ENCODE measurements around the gene HPS4.

The HPS4 gene

GRCh38 chr22:26499188-26499703, 15.7 kb upstream of the HPS4 start:
- DNase-seq = no peak
- ChIA-PET POLR2A (interaction anchor here (0.5 to 2.7 kb wide), 2 partner anchors 15 to 1439 kb away, joined by 3 to 8 read pairs; partner anchors contain the start of genes HPS4 and SRRD), CTCF (interaction anchor here (1.2 to 1.8 kb wide), 2 partner anchors 12 to 144 kb away, joined by 3 to 4 read pairs; no protein-coding TSS in a partner anchor)
- Histone ChIP-seq H3K4me3 (ENCODE audit: control insufficient read depth in 1 of 7, extremely low read depth in 1 of 7, insufficient read depth in 4 of 7, low read depth in 2 of 7, low read length in 6 of 7) (no peak overlapping the region), H3K27ac (ENCODE audit: insufficient read depth in 1 of 2, low read depth in 1 of 2, low read length in 2 of 2, poor library complexity in 1 of 2, severe bottlenecking in 2 of 2) (no peak overlapping the region), H3K4me1 (ENCODE audit: control extremely low read depth in 1 of 4, control insufficient read depth in 4 of 4, insufficient read depth in 4 of 4, low read length in 3 of 4) (peaks cover 11 to 20% (median 19%) of the 10 kb centered on the region in 4 experiments), H3K36me3 (ENCODE audit: control insufficient read depth in 4 of 4, insufficient read depth in 4 of 4, low read length in 3 of 4) (peaks cover 38 to 76% (median 64%) of the 10 kb centered on the region in 4 experiments), H3K9me3 (ENCODE audit: control extremely low read depth in 1 of 5, control insufficient read depth in 4 of 5, insufficient read depth in 2 of 5, low read depth in 1 of 5, low read length in 4 of 5) (no peaks in the 10 kb centered on the region), H3K27me3 (replicated peaks in 2 of 5; ENCODE audit: control insufficient read depth in 4 of 5, insufficient read depth in 5 of 5, low read length in 4 of 5) (no peaks in the 10 kb centered on the region)
- WGBS (ENCODE audit: insufficient coverage) = 90% methylated on average over 24 of the region's 25 CpGs

- H3K4me3 ChIP-seq (ENCODE audit: control insufficient read depth in 1 of 7, extremely low read depth in 1 of 7, insufficient read depth in 4 of 7, low read depth in 2 of 7, low read length in 6 of 7) = no peak overlapping the region
- H3K9me3 ChIP-seq (ENCODE audit: control extremely low read depth in 1 of 5, control insufficient read depth in 4 of 5, insufficient read depth in 2 of 5, low read depth in 1 of 5, low read length in 4 of 5) = no peaks in the 10 kb centered on the region
- no peaks in the 10 kb centered on the region for H3K27me3 ChIP-seq (replicated peaks in 2 of 5; ENCODE audit: control insufficient read depth in 4 of 5, insufficient read depth in 5 of 5, low read length in 4 of 5)
- H3K4me1 ChIP-seq (ENCODE audit: control extremely low read depth in 1 of 4, control insufficient read depth in 4 of 4, insufficient read depth in 4 of 4, low read length in 3 of 4) = no peaks in the 10 kb centered on the region
- ChIA-PET POLR2A (interaction anchor here (2.7 kb wide), 1 partner anchor 13 kb away, joined by 8 read pairs; the partner anchor contains the start of genes HPS4 and SRRD), CTCF (interaction anchor here (1.3 kb wide), 1 partner anchor 170 kb away, joined by 3 read pairs; no protein-coding TSS in a partner anchor)
- no peak for DNase-seq
- WGBS (ENCODE audit: insufficient coverage) = no CpG with 5 or more reads among the region's 4 CpGs
- no peak overlapping the region for H3K27ac ChIP-seq (ENCODE audit: insufficient read depth in 1 of 2, low read depth in 1 of 2, low read length in 2 of 2, poor library complexity in 1 of 2, severe bottlenecking in 2 of 2)
- peaks cover 43 to 81% (median 71%) of the 10 kb centered on the region in 4 experiments for H3K36me3 ChIP-seq (ENCODE audit: control insufficient read depth in 4 of 4, insufficient read depth in 4 of 4, low read length in 3 of 4)
These were observed 12.9 kb upstream of the HPS4 start for GRCh38 chr22:26496456-26496855.

- Histone ChIP-seq H3K4me3 (ENCODE audit: control insufficient read depth in 1 of 7, extremely low read depth in 1 of 7, insufficient read depth in 4 of 7, low read depth in 2 of 7, low read length in 6 of 7) (no peak overlapping the region), H3K4me1 (ENCODE audit: control extremely low read depth in 1 of 4, control insufficient read depth in 4 of 4, insufficient read depth in 4 of 4, low read length in 3 of 4) (no peaks in the 10 kb centered on the region), H3K27ac (ENCODE audit: insufficient read depth in 1 of 2, low read depth in 1 of 2, low read length in 2 of 2, poor library complexity in 1 of 2, severe bottlenecking in 2 of 2) (no peak overlapping the region), H3K9me3 (ENCODE audit: control extremely low read depth in 1 of 5, control insufficient read depth in 4 of 5, insufficient read depth in 2 of 5, low read depth in 1 of 5, low read length in 4 of 5) (no peaks in the 10 kb centered on the region), H3K27me3 (replicated peaks in 2 of 5; ENCODE audit: control insufficient read depth in 4 of 5, insufficient read depth in 5 of 5, low read length in 4 of 5) (no peaks in the 10 kb centered on the region), H3K36me3 (ENCODE audit: control insufficient read depth in 4 of 4, insufficient read depth in 4 of 4, low read length in 3 of 4) (peaks cover 49 to 85% (median 69%) of the 10 kb centered on the region in 4 experiments)
- no peak for DNase-seq
- POLR2A ChIA-PET = no interaction called here
- CTCF ChIA-PET = interaction anchor here (1.6 to 2.0 kb wide), 2 partner anchors 8 to 10 kb away, joined by 11 read pairs; partner anchors contain the start of genes HPS4 and SRRD
These were observed 10.9 kb upstream of the HPS4 start for GRCh38 chr22:26494506-26494905.

DNA sequence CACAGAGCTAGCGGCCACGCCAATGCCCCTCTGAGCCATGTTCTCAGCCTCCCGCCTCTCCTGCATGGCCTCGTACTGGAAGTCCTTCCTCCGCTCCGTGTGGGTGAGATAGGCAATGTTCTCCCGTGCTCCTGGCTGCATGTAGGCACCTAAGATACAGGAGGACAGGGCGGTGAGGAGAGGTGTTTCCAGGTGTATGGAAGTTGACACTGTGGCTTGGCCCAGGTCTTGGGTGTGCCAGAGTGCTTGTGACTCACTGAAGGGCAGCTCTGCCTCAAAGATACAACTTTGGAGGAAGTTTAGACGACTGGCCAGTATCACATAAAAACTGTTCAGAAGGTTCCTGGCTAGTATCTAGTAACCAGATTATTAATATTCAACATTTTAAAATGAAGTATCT, 8.6 kb upstream of the HPS4 start:
- H3K27ac ChIP-seq (ENCODE audit: insufficient read depth in 1 of 2, low read depth in 1 of 2, low read length in 2 of 2, poor library complexity in 1 of 2, severe bottlenecking in 2 of 2) = no peak overlapping the region
- peaks cover 48 to 93% (median 70%) of the 10 kb centered on the region in 4 experiments for H3K36me3 ChIP-seq (ENCODE audit: control insufficient read depth in 4 of 4, insufficient read depth in 4 of 4, low read length in 3 of 4)
- no peak for DNase-seq
- CTCF ChIA-PET = interaction anchor here (1.0 to 2.7 kb wide), 5 partner anchors 9 to 174 kb away, joined by 3 to 19 read pairs (median 6); partner anchors contain the start of genes HPS4 and SRRD
- no peaks in the 10 kb centered on the region for H3K9me3 ChIP-seq (ENCODE audit: control extremely low read depth in 1 of 5, control insufficient read depth in 4 of 5, insufficient read depth in 2 of 5, low read depth in 1 of 5, low read length in 4 of 5)
- POLR2A ChIA-PET = interaction anchor here (0.7 to 1.5 kb wide), 3 partner anchors 9 to 13 kb away, joined by 3 to 4 read pairs (median 4); partner anchors contain the start of genes HPS4 and SRRD
- no peaks in the 10 kb centered on the region for H3K27me3 ChIP-seq (replicated peaks in 2 of 5; ENCODE audit: control insufficient read depth in 4 of 5, insufficient read depth in 5 of 5, low read length in 4 of 5)
- H3K4me1 ChIP-seq (ENCODE audit: control extremely low read depth in 1 of 4, control insufficient read depth in 4 of 4, insufficient read depth in 4 of 4, low read length in 3 of 4) = no peaks in the 10 kb centered on the region
- 99% methylated on average over 7 of the region's 9 CpGs for WGBS (ENCODE audit: insufficient coverage)
- H3K4me3 ChIP-seq (ENCODE audit: control insufficient read depth in 1 of 7, extremely low read depth in 1 of 7, insufficient read depth in 4 of 7, low read depth in 2 of 7, low read length in 6 of 7) = no peak overlapping the region

GRCh38 chr22:26489447-26490036, 6.0 kb upstream of the HPS4 start:
- H3K27ac ChIP-seq (ENCODE audit: insufficient read depth in 1 of 2, low read depth in 1 of 2, low read length in 2 of 2, poor library complexity in 1 of 2, severe bottlenecking in 2 of 2) = no peak overlapping the region
- 77% methylated on average over 2 of the region's 4 CpGs for WGBS (ENCODE audit: insufficient coverage)
- DNase-seq = no peak
- H3K27me3 ChIP-seq (replicated peaks in 2 of 5; ENCODE audit: control insufficient read depth in 4 of 5, insufficient read depth in 5 of 5, low read length in 4 of 5) = no peaks in the 10 kb centered on the region
- no peak overlapping the region for H3K4me3 ChIP-seq (ENCODE audit: control insufficient read depth in 1 of 7, extremely low read depth in 1 of 7, insufficient read depth in 4 of 7, low read depth in 2 of 7, low read length in 6 of 7)
- POLR2A ChIA-PET = no interaction called here
- peaks cover 29 to 80% (median 51%) of the 10 kb centered on the region in 4 experiments for H3K36me3 ChIP-seq (ENCODE audit: control insufficient read depth in 4 of 4, insufficient read depth in 4 of 4, low read length in 3 of 4)
- peaks cover 5 to 13% (median 9%) of the 10 kb centered on the region in 4 experiments for H3K4me1 ChIP-seq (ENCODE audit: control extremely low read depth in 1 of 4, control insufficient read depth in 4 of 4, insufficient read depth in 4 of 4, low read length in 3 of 4)
- H3K9me3 ChIP-seq (ENCODE audit: control extremely low read depth in 1 of 5, control insufficient read depth in 4 of 5, insufficient read depth in 2 of 5, low read depth in 1 of 5, low read length in 4 of 5) = no peaks in the 10 kb centered on the region
- CTCF ChIA-PET = interaction anchor here (1.0 kb wide), 1 partner anchor 14 kb away, joined by 3 read pairs; no protein-coding TSS in a partner anchor

DNA sequence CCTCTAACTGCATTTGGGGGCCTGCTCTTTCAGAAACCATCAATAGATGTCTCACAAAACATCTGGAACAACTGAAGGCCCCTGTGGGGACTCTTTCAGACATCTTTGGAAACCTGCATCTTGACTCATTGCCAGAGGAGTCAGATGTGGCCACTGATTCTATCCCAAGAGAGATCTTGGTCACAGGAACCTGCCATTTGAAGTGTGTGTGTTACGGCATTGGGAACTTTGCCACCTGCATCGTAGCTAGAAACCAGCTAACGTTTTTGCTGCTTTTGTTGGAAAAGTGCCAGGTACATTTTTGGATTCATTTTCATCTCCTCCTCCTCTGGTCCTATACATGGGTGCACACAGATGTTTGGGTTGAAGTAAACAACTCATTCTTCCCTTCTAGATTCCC, 4.4 kb upstream of the HPS4 start:
- no peak for DNase-seq
- POLR2A ChIA-PET = no interaction called here
- no peaks in the 10 kb centered on the region for H3K27me3 ChIP-seq (replicated peaks in 2 of 5; ENCODE audit: control insufficient read depth in 4 of 5, insufficient read depth in 5 of 5, low read length in 4 of 5)
- H3K27ac ChIP-seq (ENCODE audit: insufficient read depth in 1 of 2, low read depth in 1 of 2, low read length in 2 of 2, poor library complexity in 1 of 2, severe bottlenecking in 2 of 2) = no peak overlapping the region
- H3K4me3 ChIP-seq (ENCODE audit: control insufficient read depth in 1 of 7, extremely low read depth in 1 of 7, insufficient read depth in 4 of 7, low read depth in 2 of 7, low read length in 6 of 7) = no peak overlapping the region
- 80% methylated on average over 3 of the region's 3 CpGs for WGBS (ENCODE audit: insufficient coverage)
- no peaks in the 10 kb centered on the region for H3K9me3 ChIP-seq (ENCODE audit: control extremely low read depth in 1 of 5, control insufficient read depth in 4 of 5, insufficient read depth in 2 of 5, low read depth in 1 of 5, low read length in 4 of 5)
- CTCF ChIA-PET = no interaction called here
- peaks cover 11 to 20% (median 16%) of the 10 kb centered on the region in 4 experiments for H3K4me1 ChIP-seq (ENCODE audit: control extremely low read depth in 1 of 4, control insufficient read depth in 4 of 4, insufficient read depth in 4 of 4, low read length in 3 of 4)
- H3K36me3 ChIP-seq (ENCODE audit: control insufficient read depth in 4 of 4, insufficient read depth in 4 of 4, low read length in 3 of 4) = peaks cover 15 to 66% (median 39%) of the 10 kb centered on the region in 4 experiments

DNA sequence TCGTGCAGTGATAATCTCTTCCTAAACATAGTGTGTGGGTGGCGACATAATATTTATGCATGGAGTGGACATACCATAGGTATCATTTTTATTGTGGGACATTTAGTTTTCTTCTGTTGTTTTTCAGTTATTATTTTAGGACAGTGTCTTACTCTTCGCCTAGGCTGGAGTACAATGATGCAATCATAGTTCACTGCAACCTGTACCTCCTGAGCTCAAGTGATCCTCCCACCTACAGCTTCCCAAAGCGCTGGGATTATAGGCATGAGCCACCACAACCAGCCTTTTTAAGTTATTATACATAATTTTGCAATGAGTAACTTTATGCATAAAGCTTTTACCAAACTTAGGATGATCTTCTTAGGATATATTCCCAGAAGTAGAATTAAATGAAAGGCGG, 2.8 kb upstream of the HPS4 start:
- POLR2A ChIA-PET = no interaction called here
- no peak overlapping the region for H3K4me3 ChIP-seq (ENCODE audit: control insufficient read depth in 1 of 7, extremely low read depth in 1 of 7, insufficient read depth in 4 of 7, low read depth in 2 of 7, low read length in 6 of 7)
- WGBS (ENCODE audit: insufficient coverage) = no CpG with 5 or more reads among the region's 5 CpGs
- H3K9me3 ChIP-seq (ENCODE audit: control extremely low read depth in 1 of 5, control insufficient read depth in 4 of 5, insufficient read depth in 2 of 5, low read depth in 1 of 5, low read length in 4 of 5) = no peaks in the 10 kb centered on the region
- peaks cover 22 to 36% (median 32%) of the 10 kb centered on the region in 4 experiments for H3K4me1 ChIP-seq (ENCODE audit: control extremely low read depth in 1 of 4, control insufficient read depth in 4 of 4, insufficient read depth in 4 of 4, low read length in 3 of 4)
- no peak overlapping the region for H3K27ac ChIP-seq (ENCODE audit: insufficient read depth in 1 of 2, low read depth in 1 of 2, low read length in 2 of 2, poor library complexity in 1 of 2, severe bottlenecking in 2 of 2)
- peaks cover 7 to 55% (median 25%) of the 10 kb centered on the region in 4 experiments for H3K36me3 ChIP-seq (ENCODE audit: control insufficient read depth in 4 of 4, insufficient read depth in 4 of 4, low read length in 3 of 4)
- H3K27me3 ChIP-seq (replicated peaks in 2 of 5; ENCODE audit: control insufficient read depth in 4 of 5, insufficient read depth in 5 of 5, low read length in 4 of 5) = no peaks in the 10 kb centered on the region
- no peak for DNase-seq
- CTCF ChIA-PET = interaction anchor here (0.8 to 3.5 kb wide), 3 partner anchors 8 to 17 kb away, joined by 4 to 11 read pairs (median 5); no protein-coding TSS in a partner anchor

All from common myeloid progenitor, CD34-positive (primary cell).